Measurements from ENCODE around the gene ACTL6B. TPM values are rescaled to one million over a fixed set of nuclear protein-coding genes. Genes with fewer than 3 reads are reported as not detected.

ACTL6B gene
- total and polyA plus RNA-seq, 2 of the 13 experiments (the other 11 are each of a cell fraction or from before 2014, with no cell fraction given) = not detected

DNA sequence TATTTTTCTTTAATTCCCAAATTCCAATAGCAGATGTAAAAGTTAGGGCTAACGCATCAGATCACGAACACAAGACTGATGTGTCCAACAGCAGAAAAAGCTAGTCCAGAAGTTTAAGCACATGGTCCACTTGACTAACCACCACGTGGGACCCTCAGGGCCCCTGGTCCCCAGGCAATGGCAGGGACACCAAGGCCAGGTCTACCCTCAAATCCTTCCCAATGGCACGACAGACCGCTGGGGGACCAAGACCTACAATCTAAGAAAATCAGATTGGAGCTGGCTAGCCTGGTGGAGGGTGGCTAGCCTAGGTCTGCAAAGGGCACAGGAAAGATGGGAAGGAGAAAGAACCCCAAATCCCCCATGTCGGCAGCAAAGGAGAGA is 36.3 kb upstream of the ACTL6B start:
- peaks cover 48% of the 10 kb centered on the region for H3K79me2 ChIP-seq (ENCODE audit: insufficient read depth, low read length)
- no peaks in the 10 kb centered on the region for H3K9me3 ChIP-seq (ENCODE audit: low read length)
- 62% methylated on average over 6 of the region's 6 CpGs for WGBS (ENCODE audit: low lambda C conversion rate)
- no peak overlapping the region for H3K27ac ChIP-seq (ENCODE audit: extremely low read length, insufficient read depth, low read length)
- ATAC-seq (no peak), FAIRE-seq (no peak), DNase-seq (ENCODE audit: low spot score) (no peak)
- H3K4me3 ChIP-seq (replicated peaks in 1 of 3; ENCODE audit: insufficient read depth in 1 of 3, low read depth in 2 of 3, low read length in 3 of 3) = peak overlapping the region; percentile 93 to 97 (median 96)
- no TSS peak for BruUV-seq (replicated peaks)
- intact Hi-C loops (cut with micrococcal nuclease; ENCODE audit: unreplicated experiment) = loop anchor here (5.0 kb wide), 1 partner anchor 80 kb away; the partner anchor contains the start of gene MOSPD3
- H4K20me1 ChIP-seq (ENCODE audit: insufficient read depth, low read length) = peaks cover 40% of the 10 kb centered on the region
- H3K27me3 ChIP-seq (ENCODE audit: control insufficient read depth in 1 of 2, insufficient read depth in 2 of 2, low read length in 2 of 2) = no peaks in the 10 kb centered on the region
- ChIA-PET POLR2A (interaction anchor here (0.6 to 4.4 kb wide), 9 partner anchors 12 to 182 kb away, joined by 3 to 17 read pairs (median 4); partner anchors contain the start of genes FBXO24, LRCH4, MOSPD3 and POP7), CTCF (ENCODE audit: low intra/inter-chr PET ratio, low total read pairs) (interaction anchor here (2.0 kb wide), 1 partner anchor 63 kb away, joined by 8 read pairs; no protein-coding TSS in a partner anchor)
- H3K36me3 ChIP-seq (replicated peaks in 1 of 2; ENCODE audit: control insufficient read depth in 1 of 2, insufficient read depth in 2 of 2, low read length in 2 of 2) = peaks cover 11 to 27% of the 10 kb centered on the region in 2 experiments; a peak in 4 of 5 replicates
- peaks cover 34% of the 10 kb centered on the region for H3K4me1 ChIP-seq (ENCODE audit: insufficient read depth, low read length)
- peak overlapping the region; percentile 89 for H3K4me2 ChIP-seq (ENCODE audit: low read depth, low read length)
- in situ Hi-C loops (cut with HindIII; ENCODE audit: extremely low pct_ligation_motif_present, low pct_unique_long_range_greater_than_20kb) = loop anchor here (5.0 to 10.0 kb wide), 2 partner anchors 80 to 228 kb away; partner anchors contain the start of genes MOSPD3 and SPACDR
- TF ChIP-seq, protein P1, sequence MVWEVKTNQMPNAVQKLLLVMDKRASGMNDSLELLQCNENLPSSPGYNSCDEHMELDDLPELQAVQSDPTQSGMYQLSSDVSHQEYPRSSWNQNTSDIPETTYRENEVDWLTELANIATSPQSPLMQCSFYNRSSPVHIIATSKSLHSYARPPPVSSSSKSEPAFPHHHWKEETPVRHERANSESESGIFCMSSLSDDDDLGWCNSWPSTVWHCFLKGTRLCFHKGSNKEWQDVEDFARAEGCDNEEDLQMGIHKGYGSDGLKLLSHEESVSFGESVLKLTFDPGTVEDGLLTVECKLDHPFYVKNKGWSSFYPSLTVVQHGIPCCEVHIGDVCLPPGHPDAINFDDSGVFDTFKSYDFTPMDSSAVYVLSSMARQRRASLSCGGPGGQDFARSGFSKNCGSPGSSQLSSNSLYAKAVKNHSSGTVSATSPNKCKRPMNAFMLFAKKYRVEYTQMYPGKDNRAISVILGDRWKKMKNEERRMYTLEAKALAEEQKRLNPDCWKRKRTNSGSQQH (CRISPR knock-in tag; IDR thresholded peaks at IDR 0.05; ENCODE audit: low read depth) = 0 out of 2 replicates have a peak, but pooled peaks have one; percentile 16
- no peak for TF ChIP-seq ZNF234 (CRISPR knock-in tag; conservative IDR thresholded peaks at IDR 0.05)
- TF ChIP-seq MYC (CRISPR knock-in tag; IDR thresholded peaks at IDR 0.05; ENCODE audit: borderline replicate concordance) = peak; percentile 61; the same call in 1 of the 2 replicates
- H2AFZ ChIP-seq (ENCODE audit: low read length) = no peak overlapping the region
- peak overlapping the region; percentile 88 for H3K9ac ChIP-seq (ENCODE audit: insufficient read depth, low read depth, low read length)
